Activated CD4-positive, alpha-beta memory T cell treated with anti-CD3 and anti-CD28 coated beads for 36 hours (primary cell): ENCODE data around the gene LRFN3. TPM values are rescaled to one million over a fixed set of nuclear protein-coding genes. Genes with fewer than 3 reads are reported as not detected.

Experiments
- CTCF ChIA-PET: fragments of 350-600 bp; sonication (Branson Sonifier 250); formaldehyde crosslinking; loops from one replicate; lab custom pipeline; 2021; ENCODE audit warnings: antibody characterized with exemption, inconsistent platforms; lab: Charles Lee
- POLR2A ChIA-PET: fragments of 350-600 bp; sonication (Branson Sonifier 250); formaldehyde crosslinking; loops from one replicate; lab custom pipeline; 2021; ENCODE audit warnings: antibody characterized with exemption; lab: Charles Lee
- DNase-seq: peaks from one replicate; pipeline ENCODE4 v3.0.0-alpha.2; 2020
- H3K27ac Mint-ChIP-seq: one replicate; pipeline ENCODE4 v1.8.0; 2021; ENCODE audit warnings: mixed read lengths
- H3K27me3 Mint-ChIP-seq: one replicate; pipeline ENCODE4 v1.8.0; 2021; ENCODE audit warnings: mixed read lengths
- H3K36me3 Mint-ChIP-seq: one replicate; pipeline ENCODE4 v1.8.0; 2021; ENCODE audit warnings: mixed read lengths
- H3K4me1 Mint-ChIP-seq: one replicate; pipeline ENCODE4 v1.8.0; 2021; ENCODE audit warnings: low read depth, mixed read lengths
- H3K4me3 Mint-ChIP-seq: one replicate; pipeline ENCODE4 v1.8.0; 2021; ENCODE audit warnings: mild to moderate bottlenecking, mixed read lengths
- H3K9me3 Mint-ChIP-seq: one replicate; pipeline ENCODE4 v1.8.0; 2021; ENCODE audit warnings: mixed read lengths
- intact Hi-C: fragments of 100-400 bp; cut with micrococcal nuclease; formaldehyde crosslinking; loops from one replicate; pipeline ENCODE4 v1.15.1; 2023
- total RNA-seq, 2 experiments: library from RNA; stranded (reverse); gene quantifications; one replicate each; pipeline ENCODE4 v1.2.3, GENCODE V29; 2021

The LRFN3 gene
- total RNA-seq, 2 experiments from 2014 or later: 8.7 to 9.1 TPM

DNA sequence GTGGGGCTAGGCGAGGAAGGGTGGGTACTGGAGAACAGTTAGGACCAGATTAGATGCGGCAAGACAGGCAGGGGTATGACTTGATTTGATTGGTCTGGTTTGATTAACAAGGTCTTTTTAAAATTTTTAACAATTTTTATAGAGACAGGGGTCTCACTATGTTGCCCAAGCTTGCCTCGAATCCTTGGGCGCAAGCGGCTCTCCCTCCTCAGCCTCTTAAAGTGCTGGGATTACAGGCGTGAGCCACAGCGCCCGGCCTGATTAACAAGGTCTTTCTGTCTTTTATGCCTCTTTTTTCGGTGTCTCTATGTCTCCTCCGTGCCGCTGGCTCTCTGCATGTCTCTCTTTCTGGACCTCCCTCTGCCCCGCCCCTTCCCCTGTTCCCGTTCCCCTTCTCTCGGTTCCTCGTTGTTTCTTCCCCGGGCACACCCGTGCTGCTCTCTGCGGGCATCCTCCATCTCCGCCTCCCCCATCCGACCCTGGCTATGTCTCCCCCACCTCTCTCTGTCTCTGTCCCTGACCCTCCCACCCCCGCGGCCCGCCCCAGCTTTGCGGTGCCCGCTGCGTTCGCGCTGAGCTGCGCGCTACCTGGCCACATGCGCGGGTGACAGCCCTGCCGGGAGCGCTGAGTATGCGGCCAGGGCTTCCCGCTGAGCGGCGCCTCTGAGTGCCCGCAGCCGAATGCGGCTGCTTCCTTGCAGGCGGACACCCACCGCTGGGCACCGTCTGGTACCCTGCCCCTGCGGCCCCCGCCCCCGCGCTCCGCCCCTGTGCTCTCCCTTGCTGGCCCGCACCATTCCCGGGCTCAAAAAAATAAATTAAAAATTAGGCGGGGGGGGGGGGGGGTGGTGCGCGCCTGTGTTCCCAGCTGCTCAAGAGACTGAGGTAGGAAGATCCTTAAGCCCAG, 50.7 kb downstream of the LRFN3 start:
- POLR2A ChIA-PET: no interaction called here
- peak; percentile 31 for DNase-seq
- CTCF ChIA-PET: interaction anchor here (0.6 to 1.5 kb wide), 2 partner anchors 9 to 209 kb away, joined by 3 to 4 read pairs; no protein-coding TSS in a partner anchor

GRCh38 chr19:35987571-35987896, 51.4 kb downstream of the LRFN3 start:
- ChIA-PET CTCF (interaction anchor here (0.7 to 1.5 kb wide), 2 partner anchors 8 to 214 kb away, joined by 3 to 4 read pairs; no protein-coding TSS in a partner anchor), POLR2A (no interaction called here)
- Mint-ChIP-seq H3K9me3 (peaks cover 5% of the 10 kb centered on the region), H3K27me3 (peaks cover 40% of the 10 kb centered on the region), H3K4me3 (no peak overlapping the region), H3K4me1 (peaks cover 3% of the 10 kb centered on the region), H3K27ac (no peak overlapping the region), H3K36me3 (no peaks in the 10 kb centered on the region)
- intact Hi-C loops: no loop called here
- DNase-seq: no peak

More for the DNA sequence above, 50.7 kb downstream of the LRFN3 start:
- Mint-ChIP-seq H3K4me3 (peak overlapping the region; percentile 68), H3K27ac (no peak overlapping the region), H3K9me3 (peaks cover 5% of the 10 kb centered on the region), H3K36me3 (no peaks in the 10 kb centered on the region), H3K4me1 (peaks cover 3% of the 10 kb centered on the region), H3K27me3 (peaks cover 41% of the 10 kb centered on the region)
- intact Hi-C loops: no loop called here

DNA sequence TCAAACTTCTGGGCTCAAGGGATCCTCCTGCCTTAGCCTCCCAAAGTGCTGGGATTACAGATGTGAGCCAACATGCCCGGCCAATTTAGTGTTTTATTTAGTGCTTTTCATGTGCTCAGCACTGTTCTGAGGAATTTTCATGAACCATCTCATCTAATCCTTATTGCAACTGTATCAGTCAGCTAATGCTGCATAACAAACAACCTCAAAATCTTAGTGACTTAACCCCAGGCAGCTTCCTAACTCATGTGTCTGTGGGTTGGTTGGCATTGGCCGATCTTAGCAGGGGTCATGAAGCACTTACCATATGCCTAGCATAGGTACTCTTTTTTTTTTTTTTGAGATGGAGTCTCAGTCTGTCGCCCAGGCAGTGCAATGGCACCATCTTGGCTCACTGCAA, 52.6 kb downstream of the LRFN3 start:
- Mint-ChIP-seq H3K27ac (no peak overlapping the region), H3K36me3 (no peaks in the 10 kb centered on the region), H3K4me1 (peaks cover 3% of the 10 kb centered on the region), H3K9me3 (peaks cover 5% of the 10 kb centered on the region), H3K4me3 (no peak overlapping the region), H3K27me3 (peaks cover 32% of the 10 kb centered on the region)
- ChIA-PET CTCF (no interaction called here), POLR2A (no interaction called here)
- intact Hi-C loops: no loop called here
- no peak for DNase-seq

- peaks cover 9% of the 10 kb centered on the region for H3K4me1 Mint-ChIP-seq
Observed at GRCh38 chr19:35990156-35990555, 54.0 kb downstream of the LRFN3 start.

GRCh38 chr19:35990771-35991730, 54.9 kb downstream of the LRFN3 start:
- intact Hi-C loops: no loop called here
- H3K36me3 Mint-ChIP-seq: peaks cover 2% of the 10 kb centered on the region
- POLR2A ChIA-PET: no interaction called here
- H3K9me3 Mint-ChIP-seq: peaks cover 5% of the 10 kb centered on the region
- peaks cover 14% of the 10 kb centered on the region for H3K4me1 Mint-ChIP-seq
- H3K27ac Mint-ChIP-seq: no peak overlapping the region
- DNase-seq: no peak
- no peak overlapping the region for H3K4me3 Mint-ChIP-seq
- CTCF ChIA-PET: interaction anchor here (1.0 to 1.4 kb wide), 3 partner anchors 42 to 137 kb away, joined by 3 to 4 read pairs (median 3); partner anchors contain the start of gene POLR2I
- H3K27me3 Mint-ChIP-seq: peaks cover 14% of the 10 kb centered on the region

More at GRCh38 chr19:35990156-35990555, 54.0 kb downstream of the LRFN3 start:
- DNase-seq: no peak
- intact Hi-C loops: no loop called here
- POLR2A ChIA-PET: no interaction called here
- H3K4me3 Mint-ChIP-seq: no peak overlapping the region
- H3K9me3 Mint-ChIP-seq: peaks cover 5% of the 10 kb centered on the region
- no peaks in the 10 kb centered on the region for H3K36me3 Mint-ChIP-seq
- H3K27me3 Mint-ChIP-seq: peaks cover 22% of the 10 kb centered on the region
- CTCF ChIA-PET: no interaction called here
- no peak overlapping the region for H3K27ac Mint-ChIP-seq

GRCh38 chr19:35991731-35992450, 55.7 kb downstream of the LRFN3 start:
- peaks cover 7% of the 10 kb centered on the region for H3K36me3 Mint-ChIP-seq
- peaks cover 8% of the 10 kb centered on the region for H3K27me3 Mint-ChIP-seq
- H3K27ac Mint-ChIP-seq: no peak overlapping the region
- no peak for DNase-seq
- intact Hi-C loops: no loop called here
- ChIA-PET CTCF (interaction anchor here (1.0 to 1.4 kb wide), 3 partner anchors 43 to 136 kb away, joined by 3 to 4 read pairs (median 3); partner anchors contain the start of gene POLR2I), POLR2A (no interaction called here)
- no peak overlapping the region for H3K4me3 Mint-ChIP-seq
- H3K4me1 Mint-ChIP-seq: peaks cover 20% of the 10 kb centered on the region
- H3K9me3 Mint-ChIP-seq: peaks cover 5% of the 10 kb centered on the region

DNA sequence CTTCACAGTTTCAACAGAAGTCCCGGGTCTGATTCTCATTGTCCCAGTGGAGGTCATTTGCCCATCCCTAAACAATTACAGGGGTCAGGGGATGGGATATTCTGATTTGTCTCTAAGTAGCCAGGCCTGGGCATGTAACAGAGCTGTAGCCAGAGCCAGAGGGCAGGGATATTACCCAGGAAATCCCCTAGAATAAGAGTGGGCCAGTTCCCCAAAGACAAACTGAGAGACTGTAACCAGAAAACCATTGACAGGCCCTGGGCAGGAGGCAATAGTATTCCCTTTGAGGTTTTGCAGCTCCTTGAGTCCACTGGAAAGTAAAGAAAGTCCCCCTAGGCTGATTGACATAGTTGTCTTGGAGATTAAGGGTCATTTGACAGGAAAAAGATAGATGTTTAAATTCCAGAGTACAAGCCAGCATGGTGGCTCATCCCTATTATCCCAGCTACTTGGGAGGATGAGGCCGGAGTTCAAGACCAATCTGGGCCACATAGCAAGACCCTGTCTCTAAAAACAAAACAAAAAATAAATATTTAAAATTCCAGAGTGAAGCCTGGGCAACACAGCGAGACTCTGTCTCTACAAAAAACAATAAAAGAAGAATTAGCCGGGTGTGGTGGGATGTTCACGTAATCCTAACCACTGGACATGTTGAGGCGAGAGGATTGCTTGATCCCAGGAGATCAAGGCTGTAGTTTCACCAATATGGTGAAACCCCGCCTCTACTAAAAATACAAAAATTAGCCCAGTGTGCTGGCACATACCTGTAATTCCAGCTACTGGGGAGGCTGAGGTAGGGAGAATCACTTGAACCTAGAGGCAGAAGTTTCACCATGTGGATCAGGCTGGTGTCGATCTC, 57.0 kb downstream of the LRFN3 start:
- H3K27ac Mint-ChIP-seq: peak overlapping the region; percentile 18
- H3K36me3 Mint-ChIP-seq: peaks cover 10% of the 10 kb centered on the region
- peaks cover 5% of the 10 kb centered on the region for H3K9me3 Mint-ChIP-seq
- DNase-seq: no peak
- ChIA-PET CTCF (interaction anchor here (0.6 to 1.8 kb wide), 4 partner anchors 13 to 319 kb away, joined by 3 to 8 read pairs (median 4); partner anchors contain the start of gene SYNE4), POLR2A (interaction anchor here (1.1 to 3.8 kb wide), 2 partner anchors 15 to 21 kb away, joined by 3 to 12 read pairs; partner anchors contain the start of genes ALKBH6 and SYNE4)
- intact Hi-C loops: no loop called here
- H3K4me3 Mint-ChIP-seq: no peak overlapping the region
- peaks cover 28% of the 10 kb centered on the region for H3K4me1 Mint-ChIP-seq
- peaks cover 6% of the 10 kb centered on the region for H3K27me3 Mint-ChIP-seq

DNA sequence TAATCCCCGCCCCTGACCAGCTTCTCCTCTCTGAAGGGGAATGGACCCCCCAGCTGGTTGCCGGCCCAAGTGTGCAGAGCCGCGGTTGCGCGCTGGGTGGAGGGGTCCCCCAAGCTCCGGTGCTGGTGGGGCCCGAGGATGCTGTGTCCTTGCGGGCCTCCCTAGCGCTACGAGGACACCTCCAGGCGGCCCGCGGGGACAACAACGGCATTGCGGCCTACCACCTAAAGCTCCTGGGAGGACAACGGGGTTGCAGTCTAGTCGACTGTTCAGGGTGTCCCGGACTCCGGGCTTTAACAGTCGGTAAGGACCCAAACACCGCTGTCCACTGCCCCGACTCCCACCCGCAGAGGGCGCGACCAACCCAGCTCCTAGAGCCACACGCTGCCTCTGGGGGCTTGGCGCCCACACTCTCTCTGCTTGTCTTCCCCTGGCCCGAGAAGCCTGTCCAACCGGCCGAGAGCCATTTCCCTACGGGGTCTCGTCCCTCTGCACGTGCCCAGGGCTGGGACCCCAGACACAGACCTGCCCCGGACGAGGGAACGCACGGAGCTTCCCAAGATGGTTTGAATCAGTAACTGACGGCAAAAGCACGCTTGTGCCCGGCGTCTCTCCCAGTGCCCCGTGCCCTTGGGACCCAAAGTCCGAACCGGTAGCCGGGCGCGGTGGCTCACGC, 57.9 kb downstream of the LRFN3 start:
- H3K9me3 Mint-ChIP-seq: no peaks in the 10 kb centered on the region
- peaks cover 10% of the 10 kb centered on the region for H3K36me3 Mint-ChIP-seq
- POLR2A ChIA-PET: interaction anchor here (1.1 to 3.8 kb wide), 2 partner anchors 14 to 20 kb away, joined by 3 to 12 read pairs; partner anchors contain the start of genes ALKBH6 and SYNE4
- H3K27me3 Mint-ChIP-seq: no peaks in the 10 kb centered on the region
- no peak overlapping the region for H3K27ac Mint-ChIP-seq
- H3K4me3 Mint-ChIP-seq: peak overlapping the region; percentile 65
- CTCF ChIA-PET: interaction anchor here (0.6 to 1.8 kb wide), 3 partner anchors 14 to 67 kb away, joined by 3 to 8 read pairs (median 4); partner anchors contain the start of gene SYNE4
- intact Hi-C loops: loop anchor here (2.0 kb wide), 1 partner anchor 21 kb away; the partner anchor contains the start of gene ALKBH6
- DNase-seq: peak; percentile 20
- peaks cover 30% of the 10 kb centered on the region for H3K4me1 Mint-ChIP-seq
